NOMO-1 treated with dmso at 0.1 percent for 144 hours (cell line): ENCODE measurements around the gene NHS.
"Not testable (repeated sequence)": the region's sequence is repeated elsewhere in the genome, so short reads cannot be mapped to it uniquely, and the experiment has no call there.

Source experiments
- DNase-seq: peaks from one replicate; lab custom pipeline; 2025; ENCODE audit not compliant: unreplicated experiment; lab: John Stamatoyannopoulos, UW

The NHS gene

DNA sequence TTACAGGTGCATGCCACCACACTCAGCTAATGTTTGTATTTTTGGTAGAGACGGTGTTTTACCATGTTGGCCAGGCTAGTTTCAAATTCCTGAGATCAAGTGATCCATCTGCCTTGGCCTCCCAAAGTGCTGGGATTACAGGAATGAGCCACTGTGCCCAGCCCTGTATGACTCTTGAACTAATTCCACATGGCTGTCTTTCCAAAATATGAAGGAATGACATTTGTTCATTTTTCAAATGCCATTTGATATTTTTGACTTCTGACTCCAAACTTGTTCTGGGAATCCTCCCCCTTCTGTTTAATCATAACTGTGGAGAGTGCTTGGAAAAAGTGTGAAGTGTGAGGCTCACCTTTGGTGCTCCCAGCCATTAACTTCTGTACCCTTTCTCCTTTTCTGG is 119.2 kb downstream of the NHS start:
- no peak for DNase-seq

DNA sequence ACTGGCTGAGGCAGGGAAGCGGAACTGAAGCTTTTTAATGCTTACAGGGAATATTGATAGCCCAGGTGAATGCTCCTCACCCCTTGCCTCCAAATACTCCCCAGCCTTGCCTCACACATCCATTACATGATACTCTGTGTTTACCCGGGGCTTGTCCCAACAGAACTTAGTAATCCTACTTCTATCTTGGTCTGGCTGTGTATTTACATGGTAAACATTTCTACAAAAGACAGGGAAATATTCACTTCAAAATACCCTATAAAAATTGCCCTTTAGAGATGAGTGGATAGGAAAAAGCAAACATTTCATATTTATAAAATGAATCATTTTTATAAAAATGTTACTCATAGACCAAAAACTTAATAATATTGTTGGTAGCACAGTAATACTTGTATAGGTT is 120.1 kb downstream of the NHS start:
- DNase-seq: no peak

DNA sequence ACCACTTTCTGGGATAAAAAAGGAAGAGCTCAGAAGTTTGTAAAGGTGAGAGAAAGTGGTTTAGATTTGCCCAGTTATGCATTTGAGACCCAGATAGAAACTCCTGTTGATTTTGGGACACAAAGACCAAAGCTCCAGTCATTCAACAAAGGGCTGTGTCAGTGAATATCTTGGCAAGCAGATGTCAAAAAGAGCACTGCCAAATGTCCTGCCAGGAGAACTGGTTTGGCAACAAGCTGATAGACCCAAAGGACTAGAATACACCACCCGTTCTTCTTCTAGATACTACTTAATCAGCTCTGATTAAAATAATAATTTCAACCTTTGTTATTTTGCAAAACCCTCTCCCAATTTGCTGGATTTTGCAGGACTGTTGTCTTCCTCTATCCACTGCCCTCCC is 121.4 kb downstream of the NHS start:
- no peak for DNase-seq

DNA sequence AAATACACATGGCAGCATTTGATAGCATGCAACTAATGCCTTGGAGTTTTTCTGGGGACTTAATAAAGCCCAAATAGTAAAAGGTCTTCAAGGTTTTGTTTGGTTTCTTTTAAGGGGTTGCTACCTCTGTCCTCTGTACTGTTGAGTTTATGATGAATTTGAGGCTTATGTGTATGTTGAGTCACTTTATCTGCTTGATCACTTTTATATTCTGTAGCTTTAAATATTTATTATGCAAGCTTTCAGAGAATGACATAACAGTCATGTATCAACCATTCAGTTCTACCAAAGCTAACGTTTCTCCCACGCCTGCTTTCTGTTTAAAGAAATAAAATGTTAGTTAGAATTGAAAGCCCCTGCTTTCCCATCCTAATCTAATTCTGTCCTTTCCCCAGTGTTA is 122.2 kb downstream of the NHS start:
- DNase-seq: no peak

DNA sequence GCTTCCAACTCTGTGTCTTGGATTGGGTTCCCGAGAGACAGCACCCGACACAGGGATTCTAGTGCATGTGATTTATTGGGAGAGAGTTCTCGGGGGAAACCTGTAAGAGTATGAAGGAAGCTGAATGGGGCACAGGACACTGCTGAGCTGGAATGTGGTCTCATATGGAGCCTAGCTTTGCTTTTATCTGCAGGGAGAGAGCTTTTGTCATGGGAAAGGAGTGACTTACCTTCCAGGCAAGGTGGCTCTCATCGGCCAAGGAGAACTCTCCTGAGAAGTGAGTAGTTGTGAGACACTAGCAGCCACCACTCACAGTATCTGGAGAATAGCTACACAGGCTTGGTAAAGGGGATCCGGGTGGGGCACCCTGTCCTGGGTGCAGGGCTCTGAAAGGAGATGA is 124.5 kb downstream of the NHS start:
- no peak for DNase-seq

DNA sequence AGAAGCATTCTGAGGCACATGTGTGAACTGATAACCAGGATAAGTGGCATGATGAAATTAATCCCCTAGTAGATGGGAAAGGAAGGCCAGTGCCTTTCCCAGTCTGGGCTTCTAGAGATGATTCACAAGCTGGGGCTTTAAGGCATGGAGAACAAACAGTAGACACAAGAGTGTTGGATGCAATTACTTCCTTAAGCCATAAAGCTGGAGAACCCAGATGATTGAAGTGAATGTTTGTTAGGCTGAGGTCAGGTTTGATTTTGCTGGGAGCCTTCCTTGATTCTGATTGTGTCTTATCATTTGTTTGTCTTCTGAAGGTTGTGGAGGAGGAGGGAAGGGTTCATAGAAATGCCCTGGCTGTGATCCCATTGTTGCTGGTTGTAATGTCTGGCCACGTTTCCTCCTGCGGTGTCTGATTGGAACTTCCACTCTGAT is 125.2 kb downstream of the NHS start:
- no peak for DNase-seq

DNA sequence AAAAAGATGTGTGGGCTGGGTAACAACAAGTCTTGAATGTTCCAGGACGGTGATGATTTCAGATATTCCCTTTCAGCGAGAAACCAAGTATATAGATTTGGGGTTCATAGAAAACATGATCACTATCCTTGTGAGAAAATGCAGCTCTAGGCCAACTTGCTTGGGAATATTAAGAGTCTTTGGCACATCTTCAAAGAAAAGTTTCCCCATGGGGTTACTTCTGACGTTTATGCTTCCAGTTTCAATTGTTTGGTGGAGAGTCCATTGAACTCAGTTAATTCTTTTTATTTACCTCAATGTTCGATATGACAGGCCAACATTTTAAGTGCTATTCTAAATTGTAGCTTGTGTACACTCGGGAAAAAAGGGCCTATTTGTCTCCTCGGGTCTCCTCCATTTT is 126.7 kb downstream of the NHS start:
- no peak for DNase-seq

DNA sequence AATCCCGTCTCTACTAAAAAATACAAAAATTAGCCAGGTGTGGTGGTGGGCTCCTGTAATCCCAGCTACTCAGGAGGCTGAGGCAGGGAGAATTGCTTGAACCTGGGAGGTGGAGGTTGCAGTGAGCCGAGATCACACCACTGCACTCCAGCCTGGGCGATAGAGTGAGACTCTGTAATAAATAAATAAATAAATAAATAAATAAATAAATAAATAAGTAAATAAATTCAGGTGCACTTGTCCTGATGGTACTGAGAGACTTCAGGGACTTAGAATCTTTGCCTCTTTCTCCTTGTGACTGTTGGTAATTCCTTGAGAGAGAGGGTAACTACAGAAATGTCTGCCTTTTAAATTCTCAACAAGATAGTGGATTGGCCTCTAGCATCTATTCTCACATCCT is 131.4 kb downstream of the NHS start:
- DNase-seq: not testable (repeated sequence)

DNA sequence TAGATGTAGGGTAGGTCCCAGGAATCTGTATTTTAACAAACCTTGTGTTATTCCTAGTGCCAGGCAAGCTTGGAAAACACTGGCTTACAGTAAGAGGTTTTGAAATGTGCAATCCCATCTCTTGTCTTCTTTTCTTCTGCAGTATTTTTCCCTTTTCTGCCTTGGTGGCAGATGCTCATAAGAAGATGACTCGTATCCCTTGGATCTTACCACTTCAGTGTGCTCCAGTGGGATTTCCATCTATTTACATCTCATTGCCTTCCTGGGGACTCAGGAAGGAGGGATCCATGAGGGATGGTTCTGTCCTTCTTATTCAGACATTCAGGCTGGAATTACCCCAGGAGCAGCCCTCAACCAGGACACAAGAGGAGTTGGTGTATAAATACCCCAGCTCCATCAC is 136.6 kb downstream of the NHS start:
- DNase-seq: no peak

DNA sequence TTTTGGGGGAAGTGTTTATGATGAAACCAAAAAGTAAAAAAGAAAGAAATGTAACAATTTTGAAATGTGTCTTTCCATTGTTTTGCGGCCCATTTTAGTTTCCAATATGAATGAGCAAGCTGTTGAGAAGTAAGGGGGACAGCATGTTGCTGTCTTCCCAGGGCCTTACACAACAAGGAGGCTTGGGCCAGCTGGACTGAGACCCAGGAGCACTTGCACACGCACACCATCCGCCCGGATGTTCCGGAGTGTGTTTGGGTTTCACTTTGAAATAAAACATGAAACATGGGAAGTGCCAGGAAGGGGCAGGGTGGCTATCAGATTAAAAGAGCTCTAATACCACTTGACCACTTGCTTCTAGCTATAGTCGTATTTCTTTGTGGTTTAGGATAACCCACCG is 144.4 kb downstream of the NHS start:
- DNase-seq: no peak

DNA sequence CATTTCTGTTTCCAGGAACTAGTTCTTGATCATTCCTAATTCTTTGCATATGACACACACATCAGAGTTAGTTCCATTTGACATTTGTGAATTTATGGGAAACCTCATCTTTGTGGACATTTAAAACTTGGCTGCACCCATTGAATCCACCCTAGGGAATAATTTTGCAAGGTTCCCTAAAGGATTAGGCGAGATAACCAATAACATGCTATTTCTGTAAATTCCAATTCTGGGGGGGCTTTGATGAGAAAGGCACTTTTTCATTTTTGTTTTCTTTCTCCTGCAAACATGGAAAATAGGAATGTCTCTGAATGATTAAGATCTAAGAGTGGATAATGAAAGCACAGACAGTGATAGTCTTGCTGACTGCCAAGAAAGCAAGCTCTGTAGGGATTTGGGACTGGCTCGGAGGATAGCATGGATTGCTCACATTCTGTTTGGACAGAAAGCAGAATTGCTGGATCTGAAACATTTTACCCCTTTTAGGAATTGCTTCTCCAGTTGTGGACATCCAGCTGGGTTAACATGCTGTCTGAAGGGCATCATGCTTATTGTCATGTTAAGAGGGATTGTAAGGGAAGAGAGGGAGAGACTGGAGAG is 145.1 kb downstream of the NHS start:
- DNase-seq: no peak

DNA sequence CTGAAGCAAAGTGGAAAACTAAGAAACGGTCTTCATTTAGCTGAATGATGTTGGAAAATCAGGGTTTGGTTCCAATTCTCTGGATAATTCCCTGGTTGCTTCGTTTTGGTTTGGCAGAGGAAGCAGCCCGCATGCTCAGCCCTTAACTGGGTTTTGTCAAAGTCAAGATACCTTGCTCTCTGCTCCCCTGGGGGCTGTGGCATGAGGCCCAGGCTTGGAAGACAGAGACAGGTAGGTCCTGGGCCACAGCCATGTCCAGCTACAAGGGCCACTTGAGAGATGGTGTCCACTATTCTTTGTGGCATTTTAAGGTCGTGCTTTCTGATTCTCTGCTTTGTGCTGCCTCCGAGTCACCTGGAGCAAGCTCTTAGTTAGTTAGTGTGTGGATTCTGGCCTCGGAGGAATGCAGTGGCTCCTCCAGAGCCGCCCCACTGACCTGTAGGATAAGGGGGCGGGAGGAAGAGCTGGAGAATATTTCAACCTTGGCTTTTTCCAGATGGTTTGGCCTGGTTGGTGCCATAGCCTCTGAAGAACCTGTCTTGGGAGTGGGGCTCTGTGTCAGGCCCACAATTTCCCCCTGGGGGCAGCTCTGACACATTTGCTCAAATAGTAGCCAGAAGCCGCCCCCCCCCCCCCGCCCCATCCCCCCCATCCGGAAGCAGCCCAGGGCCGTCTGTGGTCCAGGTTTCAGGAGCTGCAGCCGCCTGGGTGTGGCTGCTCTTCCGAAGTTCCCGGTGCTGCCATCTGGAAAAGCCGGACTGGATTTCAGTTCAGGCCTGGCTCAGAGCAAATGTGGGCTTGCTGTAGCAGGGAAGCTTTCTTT is 147.1 kb downstream of the NHS start:
- DNase-seq: no peak

DNA sequence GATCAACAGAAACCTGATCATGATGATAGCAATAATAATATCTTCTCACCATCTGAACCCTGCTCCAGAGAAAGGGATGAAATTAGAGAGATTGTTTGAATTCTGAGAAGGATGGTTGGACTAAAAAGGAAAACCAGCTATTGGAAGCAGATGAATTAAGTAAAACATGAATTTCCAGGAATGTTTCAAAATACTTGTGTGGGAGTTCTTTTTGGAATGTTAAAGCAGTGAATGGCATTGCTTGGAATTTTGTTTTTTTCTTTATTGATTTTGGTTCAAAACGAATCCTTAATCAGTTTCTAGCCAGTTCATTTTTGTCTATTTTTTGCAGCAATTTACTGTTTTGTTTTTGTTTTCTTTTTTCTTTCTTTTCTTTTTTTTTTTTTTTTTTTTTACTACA is 150.3 kb downstream of the NHS start:
- no peak for DNase-seq

DNA sequence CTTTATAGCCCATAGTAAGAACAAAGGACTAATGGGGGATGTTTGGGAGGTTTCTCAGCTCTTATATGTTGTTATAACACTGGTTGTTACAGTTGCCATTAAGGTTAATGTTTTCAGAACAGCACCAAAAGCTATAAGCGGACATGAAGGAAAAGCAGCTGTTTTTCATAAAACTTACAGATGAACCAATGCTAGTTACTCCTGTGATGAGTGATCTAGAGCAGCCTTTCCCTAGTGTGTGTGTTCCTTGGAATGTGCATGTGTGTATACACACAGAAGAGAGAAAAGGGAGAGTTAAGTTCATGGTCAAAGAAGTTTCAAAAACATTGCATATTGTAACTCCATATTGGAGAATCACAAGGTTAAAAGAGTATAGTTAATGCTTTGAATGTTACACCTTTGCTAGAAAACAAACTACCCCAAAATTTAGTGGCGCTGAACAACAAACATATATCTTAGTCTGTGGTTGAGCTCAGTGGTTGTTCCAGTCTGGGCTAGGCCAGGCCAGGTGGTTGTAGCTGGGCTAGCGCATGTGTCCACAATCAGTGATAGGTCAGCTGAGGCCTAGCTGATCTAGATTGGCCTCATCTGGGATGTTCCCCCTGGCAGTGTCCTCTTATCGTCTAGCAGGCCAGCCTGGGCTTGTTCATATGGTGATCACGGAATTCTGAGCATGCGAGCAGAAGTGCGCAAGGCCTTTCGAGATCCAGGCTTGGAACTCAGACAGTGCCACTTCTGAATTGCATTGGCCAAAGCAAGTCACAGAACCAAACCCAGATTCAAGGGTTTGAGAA is 151.0 kb downstream of the NHS start:
- DNase-seq: no peak

DNA sequence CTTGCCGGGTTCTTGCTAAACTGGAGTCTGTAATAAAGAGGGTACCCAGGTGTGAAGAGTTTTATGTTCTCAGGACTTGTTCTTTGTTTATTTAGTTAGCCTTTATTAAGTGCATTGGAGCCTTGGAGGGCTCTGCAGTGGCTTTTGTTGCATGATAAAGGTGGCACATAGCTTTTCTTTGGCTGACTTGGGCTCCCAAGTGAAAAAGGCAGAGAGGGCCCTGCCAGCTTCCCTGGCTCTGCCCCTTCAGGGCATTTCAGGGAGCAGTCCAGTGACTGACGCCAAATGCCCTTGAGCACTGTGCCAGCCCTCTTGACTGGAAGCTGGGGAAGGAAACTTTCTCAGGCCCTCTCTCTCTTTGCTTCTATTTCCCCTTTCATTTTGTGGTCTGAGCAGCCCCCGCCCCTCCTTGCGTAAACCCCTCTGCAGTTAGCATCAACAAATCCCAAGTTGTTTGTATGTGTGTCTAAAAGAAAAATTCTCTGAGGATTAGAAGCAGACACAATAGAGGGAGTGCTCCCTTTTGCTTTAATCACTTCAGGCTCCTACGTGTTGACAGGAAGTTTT is 152.2 kb downstream of the NHS start:
- DNase-seq: peak; percentile 75

DNA sequence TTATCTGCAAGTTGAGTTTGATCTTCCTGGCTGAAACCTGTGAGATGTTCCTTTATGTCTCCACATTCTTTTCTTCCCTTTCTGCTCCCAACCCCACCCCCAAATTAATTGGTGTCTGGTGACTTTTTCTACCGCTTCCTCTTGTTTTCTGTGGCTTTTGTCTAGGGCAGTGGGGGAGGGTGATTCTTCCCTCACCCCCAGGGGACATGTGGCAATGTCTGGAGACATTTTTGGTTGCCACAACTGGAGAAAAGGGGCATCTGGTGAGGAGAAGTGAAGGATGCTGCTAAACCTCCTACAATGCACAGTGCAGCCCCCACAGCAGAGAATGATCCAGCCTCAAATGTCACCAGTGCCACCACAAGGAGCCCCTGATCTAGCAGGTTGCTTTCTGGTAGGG is 152.9 kb downstream of the NHS start:
- peak; percentile 84 for DNase-seq

DNA sequence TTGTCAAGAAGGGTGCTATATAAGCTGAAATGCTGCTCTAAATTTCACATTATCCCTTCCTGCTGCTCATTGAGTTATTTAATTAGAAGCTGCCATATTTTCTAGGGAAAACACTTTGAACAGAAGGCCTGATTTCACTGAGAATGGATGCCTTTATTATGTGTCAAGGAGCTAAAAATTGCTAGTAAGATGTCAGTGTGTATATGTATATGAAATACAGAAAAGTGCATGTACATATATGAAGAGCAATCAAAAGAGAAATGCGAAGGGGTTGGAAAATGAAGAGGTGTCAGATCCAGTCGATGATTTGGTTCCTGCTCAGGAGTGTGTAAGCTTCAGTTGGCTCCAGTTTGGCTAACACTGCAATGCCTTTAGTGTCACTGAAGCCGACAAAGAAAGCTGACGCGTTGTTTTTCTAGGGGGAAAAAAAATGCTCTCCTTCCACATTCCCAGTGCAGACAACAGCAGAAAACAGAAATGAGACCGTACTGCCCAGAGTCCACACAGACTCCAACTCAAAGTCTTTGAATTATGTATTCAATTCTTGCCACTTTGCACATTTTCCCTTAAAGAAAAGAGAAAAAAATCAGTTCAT is 154.2 kb downstream of the NHS start:
- no peak for DNase-seq

DNA sequence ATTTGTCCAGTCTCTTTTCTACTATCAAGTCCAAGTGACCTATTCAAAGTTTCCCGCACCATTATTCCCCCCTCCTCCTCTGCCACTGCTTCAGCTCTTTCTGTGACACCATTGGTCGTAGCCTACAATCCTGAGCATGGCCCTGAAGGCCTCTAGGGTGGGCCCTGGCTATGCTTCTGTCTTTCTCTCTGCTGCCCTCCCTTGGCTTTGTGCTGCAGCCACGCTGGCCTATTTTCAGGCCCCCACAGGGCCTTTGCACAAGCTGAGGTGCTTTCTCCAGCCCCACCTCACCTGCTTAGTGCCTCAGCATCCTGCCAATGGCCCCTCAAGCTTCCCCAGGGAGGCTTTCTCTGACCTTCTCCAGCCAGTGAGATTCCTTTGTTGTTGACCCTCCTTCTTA is 156.5 kb downstream of the NHS start:
- no peak for DNase-seq

DNA sequence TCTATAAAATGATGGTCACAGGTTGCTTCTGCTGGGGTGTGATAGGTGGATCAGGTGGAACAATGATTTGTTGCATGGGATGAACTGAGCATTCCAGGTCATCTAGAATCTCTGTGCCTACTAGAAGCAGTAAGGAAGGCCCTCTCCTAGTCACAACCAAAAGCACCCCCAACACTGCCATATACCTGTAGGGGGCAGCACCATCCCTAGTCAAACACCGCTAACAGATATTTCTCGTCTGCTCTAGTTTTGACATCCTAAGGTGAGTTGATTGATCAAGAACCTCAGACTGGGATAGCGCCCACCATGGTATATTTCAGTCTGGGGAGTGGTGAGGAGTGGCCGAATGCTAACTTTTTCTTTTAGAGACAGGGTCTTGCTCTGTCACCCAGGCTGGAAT is 160.2 kb downstream of the NHS start:
- DNase-seq: no peak

DNA sequence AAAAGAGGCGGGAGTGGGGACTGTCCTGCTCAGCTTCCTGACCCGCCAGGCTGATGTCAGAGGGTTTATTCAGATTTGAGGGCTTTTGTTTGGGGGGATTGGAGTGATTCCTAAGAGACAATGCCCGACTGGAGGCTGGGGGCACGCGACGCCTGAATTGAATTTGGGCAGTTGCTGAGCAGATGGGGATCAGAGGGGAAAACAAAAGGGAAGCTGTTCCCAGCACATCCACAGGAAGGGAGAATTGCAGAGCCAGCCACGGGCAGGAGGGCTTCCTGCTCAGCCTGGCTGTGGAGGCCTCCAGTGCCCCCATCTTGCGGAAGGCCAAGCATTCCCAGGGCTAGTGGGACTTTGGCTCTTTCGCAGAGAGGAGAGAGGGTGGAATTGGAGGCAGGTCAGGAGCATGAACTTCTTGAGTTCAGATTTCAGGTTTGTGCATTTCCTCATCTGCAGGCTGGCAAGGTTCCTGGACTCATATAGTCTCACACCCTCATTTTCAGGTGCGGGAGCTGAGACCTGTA is 162.8 kb downstream of the NHS start:
- DNase-seq: no peak

DNA sequence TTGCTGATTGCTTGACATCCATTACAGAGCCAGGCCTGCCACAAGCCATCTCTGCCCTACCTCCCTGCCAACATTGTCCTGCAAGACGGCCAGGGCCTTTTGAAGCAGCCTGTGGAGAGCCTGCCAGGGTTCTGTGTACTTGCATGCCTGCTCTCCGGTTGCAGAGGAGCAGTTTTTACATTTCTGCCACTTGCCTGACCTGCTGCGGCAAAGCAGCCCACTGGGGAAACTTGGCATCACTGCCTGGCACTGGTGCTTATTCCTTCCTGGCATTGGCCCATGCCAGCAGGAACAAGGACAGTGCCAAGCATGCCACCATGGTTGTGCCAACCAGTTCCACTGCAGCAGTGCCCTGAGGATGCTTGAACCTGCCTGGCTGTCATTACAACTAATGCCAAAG is 167.1 kb downstream of the NHS start:
- no peak for DNase-seq
